ENCODE results near the gene TMEM134.

TMEM134 gene

GRCh38 chr11:67451658-67451976 lies 17.4 kb downstream of the TMEM134 start:
- no peak for TF ChIP-seq CTCF (IDR thresholded peaks at IDR 0.05; ENCODE audit: control insufficient read depth, extremely low read depth, insufficient read depth)
- H3K4me3 ChIP-seq (ENCODE audit: low read depth, low read length), result no peak overlapping the region
- no peak for DNase-seq (ENCODE audit: low read depth)

- H3K4me3 ChIP-seq (ENCODE audit: low read depth, low read length), result no peak overlapping the region
- DNase-seq (ENCODE audit: low read depth), result no peak
- no peak for TF ChIP-seq CTCF (IDR thresholded peaks at IDR 0.05; ENCODE audit: control insufficient read depth, extremely low read depth, insufficient read depth)
These were observed 18.0 kb downstream of the TMEM134 start for GRCh38 chr11:67450796-67451657.

GRCh38 chr11:67449116-67449844 lies 19.8 kb downstream of the TMEM134 start:
- TF ChIP-seq CTCF (IDR thresholded peaks at IDR 0.05; ENCODE audit: control insufficient read depth, extremely low read depth, insufficient read depth), result no peak
- DNase-seq (ENCODE audit: low read depth), result no peak
- no peak overlapping the region for H3K4me3 ChIP-seq (ENCODE audit: low read depth, low read length)

GRCh38 chr11:67448220-67448609 lies 20.8 kb downstream of the TMEM134 start:
- no peak for DNase-seq (ENCODE audit: low read depth)
- TF ChIP-seq CTCF (IDR thresholded peaks at IDR 0.05; ENCODE audit: control insufficient read depth, extremely low read depth, insufficient read depth), result no peak
- H3K4me3 ChIP-seq (ENCODE audit: low read depth, low read length), result no peak overlapping the region

GRCh38 chr11:67445515-67445914 lies 23.5 kb downstream of the TMEM134 start:
- no peak overlapping the region for H3K4me3 ChIP-seq (ENCODE audit: low read depth, low read length)
- DNase-seq (ENCODE audit: low read depth), result no peak
- no peak for TF ChIP-seq CTCF (IDR thresholded peaks at IDR 0.05; ENCODE audit: control insufficient read depth, extremely low read depth, insufficient read depth)

- no peak for TF ChIP-seq CTCF (IDR thresholded peaks at IDR 0.05; ENCODE audit: control insufficient read depth, extremely low read depth, insufficient read depth)
- H3K4me3 ChIP-seq (ENCODE audit: low read depth, low read length), result peak overlapping the region; percentile 95
- DNase-seq (ENCODE audit: low read depth), result no peak
These were observed 26.3 kb downstream of the TMEM134 start for GRCh38 chr11:67442504-67443404.

All from LNCaP clone FGC (cell line).